Sigmoid colon (tissue), 7 donors: Measurements from ENCODE around the gene TRAF5. TPM values are rescaled to one million over a fixed set of nuclear protein-coding genes. Genes with fewer than 3 reads are reported as not detected.

Experiments
- DNase-seq: peaks from one replicate; pipeline ENCODE4 v3.0.0-alpha.2; 2019
- H3K27ac ChIP-seq, 4 donors: fragments of 200-600 bp; sonication (generic); one replicate each; pipeline ENCODE4 v1.5.1; 2016 to 2019; ENCODE audit warnings: mild to moderate bottlenecking in 1 of 4
- H3K27me3 ChIP-seq, 3 donors: fragments of 200-600 bp; sonication (generic); one replicate each; pipeline ENCODE4 v1.5.1; 2019; ENCODE audit warnings: mild to moderate bottlenecking in 1 of 3
- H3K36me3 ChIP-seq, 4 donors: fragments of 200-600 bp; sonication (generic); one replicate each; pipeline ENCODE4 v1.5.1; 2016 to 2019
- H3K4me1 ChIP-seq, 4 donors: fragments of 200-600 bp; sonication (generic); one replicate each; pipeline ENCODE4 v1.5.1; 2017 to 2019
- H3K4me3 ChIP-seq, 4 donors: fragments of 200-600 bp; sonication (generic); one replicate each; pipeline ENCODE4 v1.5.1; 2017 to 2019; ENCODE audit warnings: mild to moderate bottlenecking in 2 of 4, moderate library complexity in 1 of 4
- H3K9me3 ChIP-seq, 4 donors: fragments of 200-600 bp in 3 of 4; sonication (generic) in 3 of 4; one replicate each; pipeline versions ENCODE4 v1.5.1 to v1.6.1; 2013 to 2019
- EP300 ChIP-seq, 4 donors: sonication (generic); formaldehyde crosslinking; IDR thresholded peaks; one replicate each; pipeline ENCODE4 v1.6.1; 2017; ENCODE audit warnings: antibody characterized with exemption in 4 of 4
- POLR2A ChIP-seq, 2 donors: fragments of 450-650 bp; IDR thresholded peaks; one replicate each; pipeline ENCODE4 v1.6.1; 2016; ENCODE audit warnings: antibody characterized with exemption in 2 of 2, mild to moderate bottlenecking in 2 of 2, moderate library complexity in 2 of 2
- POLR2AphosphoS5 ChIP-seq, 4 donors: sonication (generic); formaldehyde crosslinking; IDR thresholded peaks; one replicate each; pipeline ENCODE4 v1.6.1; 2017; ENCODE audit warnings: antibody characterized with exemption in 4 of 4
- WGBS, 2 donors: extraction: QIAGEN DNeasy Blood & Tissue Kit; methylation state at CpG; one replicate each; pipeline ENCODE4 v1.1.7; 2013; 5-methylcytosine and 5-hydroxymethylcytosine counted together
- intact Hi-C: fragments of 100-400 bp; cut with DNase I; formaldehyde crosslinking; loops from one replicate; pipeline ENCODE4 v1.15.1; 2023
- polyA plus RNA-seq, 3 donors: library from polyadenylated mRNA; stranded (reverse); fragments of 200-250 nt; gene quantifications; one replicate each; pipeline ENCODE4 v1.2.3, GENCODE V29; 2013
- total RNA-seq, 4 donors: library from RNA; depleted of rRNA; stranded (reverse); fragments of >200 nt; gene quantifications; one replicate each; pipeline ENCODE4 v1.1.0, GENCODE V29; 2016
- TF ChIP-seq, protein P1 (sequence below), 4 experiments: fragments of 450-650 bp in 3 of 4; fragments of 200-600 bp in 1 of 4; IDR thresholded peaks; one replicate each; pipeline ENCODE4 v1.5.1; 2016 to 2019; ENCODE audit warnings: antibody characterized with exemption in 4 of 4, mild to moderate bottlenecking in 3 of 4, moderate library complexity in 2 of 4
- donor health status: healthy with polysubstance abuse.
- donor health status: Bipolar disorder and iron deficiency.
- donor health status: healthy.

The TRAF5 gene
- total and polyA plus RNA-seq, 7 donors, result 2.4 to 55.9 (median 20.8) TPM

DNA sequence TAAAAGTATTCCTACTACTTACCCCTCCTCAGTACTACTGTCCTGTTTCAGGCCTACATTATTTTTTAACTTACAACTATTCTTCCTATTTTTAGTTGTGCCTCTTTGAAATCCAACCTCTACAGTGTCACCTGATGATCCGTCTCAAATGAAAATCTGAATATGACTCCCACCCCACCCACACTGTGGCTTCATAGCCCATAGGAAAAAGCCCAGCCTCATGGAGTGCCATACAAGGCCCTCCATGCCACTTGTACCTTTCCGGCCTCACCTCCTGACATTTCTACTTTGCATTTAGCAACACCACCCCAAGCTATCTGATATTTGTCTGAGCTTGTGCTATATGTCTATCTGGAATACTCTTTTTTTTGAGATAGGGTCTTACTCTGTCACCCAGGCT, 49.3 kb downstream of the TRAF5 start:
- Histone ChIP-seq H3K4me3 (no peak overlapping the region), H3K4me1 (no peaks in the 10 kb centered on the region), H3K36me3 (peaks cover 0 to 54% (median 1%) of the 10 kb centered on the region in 4 donors), H3K9me3 (no peaks in the 10 kb centered on the region), H3K27me3 (no peaks in the 10 kb centered on the region), H3K27ac (no peak overlapping the region)
- TF ChIP-seq, protein P1, sequence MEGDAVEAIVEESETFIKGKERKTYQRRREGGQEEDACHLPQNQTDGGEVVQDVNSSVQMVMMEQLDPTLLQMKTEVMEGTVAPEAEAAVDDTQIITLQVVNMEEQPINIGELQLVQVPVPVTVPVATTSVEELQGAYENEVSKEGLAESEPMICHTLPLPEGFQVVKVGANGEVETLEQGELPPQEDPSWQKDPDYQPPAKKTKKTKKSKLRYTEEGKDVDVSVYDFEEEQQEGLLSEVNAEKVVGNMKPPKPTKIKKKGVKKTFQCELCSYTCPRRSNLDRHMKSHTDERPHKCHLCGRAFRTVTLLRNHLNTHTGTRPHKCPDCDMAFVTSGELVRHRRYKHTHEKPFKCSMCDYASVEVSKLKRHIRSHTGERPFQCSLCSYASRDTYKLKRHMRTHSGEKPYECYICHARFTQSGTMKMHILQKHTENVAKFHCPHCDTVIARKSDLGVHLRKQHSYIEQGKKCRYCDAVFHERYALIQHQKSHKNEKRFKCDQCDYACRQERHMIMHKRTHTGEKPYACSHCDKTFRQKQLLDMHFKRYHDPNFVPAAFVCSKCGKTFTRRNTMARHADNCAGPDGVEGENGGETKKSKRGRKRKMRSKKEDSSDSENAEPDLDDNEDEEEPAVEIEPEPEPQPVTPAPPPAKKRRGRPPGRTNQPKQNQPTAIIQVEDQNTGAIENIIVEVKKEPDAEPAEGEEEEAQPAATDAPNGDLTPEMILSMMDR (IDR thresholded peaks at IDR 0.05), result no peak
- TF ChIP-seq EP300 (IDR thresholded peaks at IDR 0.05), result no peak
- TF ChIP-seq POLR2A (IDR thresholded peaks at IDR 0.05), result no peak
- TF ChIP-seq POLR2AphosphoS5 (IDR thresholded peaks at IDR 0.05), result no peak
- 91 to 94% methylated on average over 2 of the region's 2 CpGs for WGBS, 2 donors
- intact Hi-C loops, result loop anchor here (10.0 kb wide), 1 partner anchor 209 kb away; no protein-coding TSS in a partner anchor
- DNase-seq, result no peak

DNA sequence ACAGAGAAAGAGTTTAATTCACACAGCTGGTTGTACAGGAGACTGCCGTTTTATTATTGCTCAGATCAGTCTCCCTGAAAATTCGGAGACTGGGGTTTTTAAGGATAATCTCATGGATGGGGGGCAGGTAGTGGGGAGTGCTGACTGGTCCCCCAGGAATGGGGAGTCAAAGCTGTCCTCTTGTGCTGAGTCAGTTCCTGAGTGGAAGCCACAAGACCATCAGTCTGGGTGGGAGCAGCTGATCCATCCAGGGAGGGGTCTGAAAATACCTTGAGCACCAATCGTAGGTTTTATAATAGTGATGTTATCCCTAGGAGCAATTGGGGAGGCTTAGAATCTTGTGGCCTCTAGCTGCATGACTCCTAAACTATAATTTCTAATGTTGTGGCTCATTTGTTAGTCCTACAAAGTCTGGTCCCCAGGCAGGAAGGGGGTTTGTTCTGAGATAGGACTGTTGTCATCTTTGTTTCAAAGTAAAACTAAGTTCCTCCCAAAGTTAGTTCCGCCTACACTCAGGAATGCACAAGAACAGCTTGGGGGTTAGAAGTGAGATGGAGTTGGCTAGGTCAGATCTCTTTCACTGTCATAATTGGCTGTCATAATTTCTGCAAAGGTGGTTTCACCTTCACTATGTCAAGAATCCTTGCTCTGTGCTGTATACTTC, 50.3 kb downstream of the TRAF5 start:
- no peak for DNase-seq
- Histone ChIP-seq H3K4me3 (no peak overlapping the region), H3K9me3 (no peaks in the 10 kb centered on the region), H3K4me1 (no peaks in the 10 kb centered on the region), H3K36me3 (peaks cover 0 to 46% (median 1%) of the 10 kb centered on the region in 4 donors), H3K27me3 (no peaks in the 10 kb centered on the region), H3K27ac (no peak overlapping the region)
- 86 to 89% methylated on average over 4 of the region's 4 CpGs for WGBS, 2 donors
- intact Hi-C loops, result loop anchor here (10.0 kb wide), 1 partner anchor 208 kb away; no protein-coding TSS in a partner anchor
- no peak for TF ChIP-seq EP300 (IDR thresholded peaks at IDR 0.05)
- no peak for TF ChIP-seq POLR2A (IDR thresholded peaks at IDR 0.05)
- TF ChIP-seq, protein P1 (IDR thresholded peaks at IDR 0.05), result no peak
- no peak for TF ChIP-seq POLR2AphosphoS5 (IDR thresholded peaks at IDR 0.05)

DNA sequence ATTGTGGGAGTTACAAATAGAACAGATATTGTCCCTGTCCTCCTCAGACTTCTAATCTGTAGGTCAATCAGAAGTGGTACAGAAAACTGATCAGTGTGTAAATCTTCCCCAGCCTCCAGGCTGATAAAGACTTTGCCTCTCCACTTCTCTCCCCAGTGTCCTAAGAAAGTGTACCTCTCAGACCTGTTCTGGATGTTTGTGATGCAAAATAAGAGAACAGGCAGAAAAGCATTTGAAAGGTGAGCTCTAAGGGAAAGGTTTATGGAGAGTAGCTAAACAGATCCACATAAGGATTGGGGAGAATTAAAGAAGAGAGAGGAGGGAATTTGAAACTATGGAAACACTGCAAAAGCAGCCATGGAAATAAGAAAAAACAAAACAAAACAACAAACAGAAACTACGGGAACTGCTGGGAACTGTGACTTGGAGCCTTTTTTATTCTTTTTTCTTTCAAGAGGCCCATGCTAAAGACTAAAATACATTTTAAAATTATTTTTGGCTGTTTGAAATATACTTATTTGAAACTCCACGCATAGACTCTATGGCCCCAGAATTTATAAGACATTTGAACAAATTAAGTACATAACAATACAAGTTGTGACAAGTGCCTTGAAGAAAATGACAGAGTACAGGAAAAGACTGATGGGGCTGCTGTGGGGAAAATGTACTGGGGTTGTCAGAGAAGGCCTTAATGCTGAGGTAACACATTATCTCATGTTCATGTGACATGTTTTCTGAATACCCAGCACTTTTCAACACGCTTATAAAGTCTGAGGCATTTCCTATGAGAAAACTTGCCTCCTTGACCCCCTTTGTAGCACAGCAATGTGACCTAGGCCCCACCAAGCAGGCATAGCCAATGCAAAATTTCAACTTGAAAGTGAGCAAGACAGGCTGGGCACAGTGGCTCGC, 51.2 kb downstream of the TRAF5 start:
- H3K9me3 ChIP-seq, result no peaks in the 10 kb centered on the region
- 84 to 85% methylated on average over 4 of the region's 4 CpGs for WGBS, 2 donors
- H3K27ac ChIP-seq, result peak overlapping the region in 2 of 4 donors; percentile 4 to 13
- no peak overlapping the region for H3K4me3 ChIP-seq
- no peak for TF ChIP-seq POLR2A (IDR thresholded peaks at IDR 0.05)
- TF ChIP-seq, protein P1 (IDR thresholded peaks at IDR 0.05), result no peak
- no peak for TF ChIP-seq POLR2AphosphoS5 (IDR thresholded peaks at IDR 0.05)
- no peak for TF ChIP-seq EP300 (IDR thresholded peaks at IDR 0.05)
- no peaks in the 10 kb centered on the region for H3K27me3 ChIP-seq
- intact Hi-C loops, result loop anchor here (10.0 kb wide), 1 partner anchor 207 kb away; no protein-coding TSS in a partner anchor
- DNase-seq, result no peak
- peaks cover 0 to 37% (median 1%) of the 10 kb centered on the region in 4 donors for H3K36me3 ChIP-seq
- H3K4me1 ChIP-seq, result no peaks in the 10 kb centered on the region

DNA sequence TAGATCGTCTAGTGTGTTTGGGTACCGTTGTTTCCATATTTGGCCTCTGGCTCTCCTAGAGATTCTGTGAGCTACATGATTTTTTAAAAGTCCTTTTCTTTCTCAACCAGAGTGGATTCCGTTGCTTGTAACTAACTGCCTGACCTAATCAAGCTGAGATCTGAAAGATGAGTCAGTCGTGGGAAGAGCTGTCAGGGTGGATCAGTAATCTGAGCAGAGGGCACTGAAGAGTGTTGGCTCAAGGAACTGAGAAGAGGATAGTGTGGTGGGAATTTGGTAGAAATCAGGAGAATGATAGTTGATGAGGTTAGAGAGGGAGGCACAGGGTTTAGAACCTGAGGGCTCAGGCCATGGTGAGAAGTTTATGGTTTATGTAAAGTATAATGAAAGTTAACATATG, 52.2 kb downstream of the TRAF5 start:
- Histone ChIP-seq H3K36me3 (peaks cover 0 to 30% (median under 1%) of the 10 kb centered on the region in 4 donors), H3K27ac (no peak overlapping the region), H3K4me3 (no peak overlapping the region), H3K4me1 (peaks cover 0 to 6% (median 0%) of the 10 kb centered on the region in 4 donors), H3K9me3 (no peaks in the 10 kb centered on the region), H3K27me3 (no peaks in the 10 kb centered on the region)
- whole genome bisulfite sequencing, 2 donors, result 81 to 83% methylated on average over 4 of the region's 4 CpGs
- intact Hi-C loops, result loop anchor here (10.0 kb wide), 1 partner anchor 206 kb away; no protein-coding TSS in a partner anchor
- TF ChIP-seq EP300 (IDR thresholded peaks at IDR 0.05) (no peak), POLR2A (IDR thresholded peaks at IDR 0.05) (no peak), POLR2AphosphoS5 (IDR thresholded peaks at IDR 0.05) (no peak)
- TF ChIP-seq, protein P1 (IDR thresholded peaks at IDR 0.05), result no peak
- no peak for DNase-seq
